GM12873 (cell line): ENCODE results near the gene CXCL5.

Source experiments
- CTCF ChIP-seq: IDR thresholded peaks from 2 replicates; pipeline ENCODE4 v1.5.1; 2012; ENCODE audit warnings: low read depth, mild to moderate bottlenecking, moderate library complexity, low read length, control low read depth; ENCODE audit not compliant: insufficient read depth; ENCODE audit errors: missing control alignments

Gene CXCL5

GRCh38 chr4:73974352-73974751 lies 24.1 kb downstream of the CXCL5 start:
- TF ChIP-seq CTCF = no peak

- no peak for TF ChIP-seq CTCF
Observed at GRCh38 chr4:73970945-73971344, 27.5 kb downstream of the CXCL5 start.

- no peak for TF ChIP-seq CTCF
Observed at GRCh38 chr4:73970011-73970410, 28.5 kb downstream of the CXCL5 start.

- TF ChIP-seq CTCF = no peak
Observed at GRCh38 chr4:73967866-73968265, 30.6 kb downstream of the CXCL5 start.

- peak; percentile 25 for TF ChIP-seq CTCF
Observed at GRCh38 chr4:73964862-73965611, 33.4 kb downstream of the CXCL5 start.

- TF ChIP-seq CTCF = no peak
Observed at GRCh38 chr4:73962724-73963123, 35.8 kb downstream of the CXCL5 start.

GRCh38 chr4:73952352-73952751 lies 46.1 kb downstream of the CXCL5 start:
- no peak for TF ChIP-seq CTCF
